ENCODE results near the gene LRP1B.

Gene LRP1B

GRCh38 chr2:141611176-141611571, 519.6 kb downstream of the LRP1B start:
- no peak for DNase-seq
- H3K36me3 Mint-ChIP-seq: no peaks in the 10 kb centered on the region
- H3K4me3 Mint-ChIP-seq: no peak overlapping the region
- ATAC-seq (replicated peaks): no peak
- H3K27ac Mint-ChIP-seq: no peak overlapping the region
- H3K9me3 Mint-ChIP-seq: no peaks in the 10 kb centered on the region
- no peaks in the 10 kb centered on the region for H3K4me1 Mint-ChIP-seq
- H3K27me3 Mint-ChIP-seq: no peaks in the 10 kb centered on the region

GRCh38 chr2:141610564-141611175, 520.1 kb downstream of the LRP1B start:
- no peaks in the 10 kb centered on the region for H3K9me3 Mint-ChIP-seq
- H3K27me3 Mint-ChIP-seq: no peaks in the 10 kb centered on the region
- DNase-seq (no peak), ATAC-seq (replicated peaks) (peak in 1 of 2 donors; percentile 12)
- no peaks in the 10 kb centered on the region for H3K36me3 Mint-ChIP-seq
- no peaks in the 10 kb centered on the region for H3K4me1 Mint-ChIP-seq
- no peak overlapping the region for H3K27ac Mint-ChIP-seq
- no peak overlapping the region for H3K4me3 Mint-ChIP-seq

GRCh38 chr2:141605163-141605562, 525.7 kb downstream of the LRP1B start:
- no peak for ATAC-seq (replicated peaks)
- no peak for DNase-seq
- Mint-ChIP-seq H3K9me3 (no peaks in the 10 kb centered on the region), H3K36me3 (no peaks in the 10 kb centered on the region), H3K4me1 (no peaks in the 10 kb centered on the region), H3K27me3 (no peaks in the 10 kb centered on the region), H3K27ac (no peak overlapping the region), H3K4me3 (no peak overlapping the region)

- H3K36me3 Mint-ChIP-seq: no peaks in the 10 kb centered on the region
- no peaks in the 10 kb centered on the region for H3K27me3 Mint-ChIP-seq
- H3K27ac Mint-ChIP-seq: no peak overlapping the region
- ATAC-seq (replicated peaks) (no peak), DNase-seq (no peak)
- no peak overlapping the region for H3K4me3 Mint-ChIP-seq
- no peaks in the 10 kb centered on the region for H3K4me1 Mint-ChIP-seq
- H3K9me3 Mint-ChIP-seq: no peaks in the 10 kb centered on the region
These were observed 529.2 kb downstream of the LRP1B start for GRCh38 chr2:141601511-141602152.

GRCh38 chr2:141599721-141600120, 531.1 kb downstream of the LRP1B start:
- no peak for ATAC-seq (replicated peaks)
- Mint-ChIP-seq H3K4me3 (no peak overlapping the region), H3K4me1 (no peaks in the 10 kb centered on the region), H3K27me3 (no peaks in the 10 kb centered on the region), H3K9me3 (no peaks in the 10 kb centered on the region), H3K27ac (no peak overlapping the region), H3K36me3 (no peaks in the 10 kb centered on the region)
- DNase-seq: no peak

- no peaks in the 10 kb centered on the region for H3K4me1 Mint-ChIP-seq
- H3K36me3 Mint-ChIP-seq: no peaks in the 10 kb centered on the region
These were observed 531.8 kb downstream of the LRP1B start for GRCh38 chr2:141598982-141599381.

GRCh38 chr2:141595316-141595920, 535.4 kb downstream of the LRP1B start:
- Mint-ChIP-seq H3K4me1 (no peaks in the 10 kb centered on the region), H3K9me3 (peaks cover 4 to 8% of the 10 kb centered on the region in 2 donors)
- DNase-seq: no peak

More at GRCh38 chr2:141598982-141599381, 531.8 kb downstream of the LRP1B start:
- Mint-ChIP-seq H3K9me3 (peaks cover 3% of the 10 kb centered on the region in 2 donors), H3K4me3 (no peak overlapping the region), H3K27me3 (no peaks in the 10 kb centered on the region), H3K27ac (no peak overlapping the region)
- DNase-seq (no peak), ATAC-seq (replicated peaks) (no peak)

GRCh38 chr2:141591787-141592186, 539.0 kb downstream of the LRP1B start:
- Mint-ChIP-seq H3K27ac (no peak overlapping the region), H3K9me3 (peaks cover 4 to 8% of the 10 kb centered on the region in 2 donors), H3K36me3 (no peaks in the 10 kb centered on the region), H3K4me1 (no peaks in the 10 kb centered on the region), H3K4me3 (no peak overlapping the region), H3K27me3 (no peaks in the 10 kb centered on the region)
- DNase-seq: no peak
- no peak for ATAC-seq (replicated peaks)

More at GRCh38 chr2:141595316-141595920, 535.4 kb downstream of the LRP1B start:
- Mint-ChIP-seq H3K36me3 (no peaks in the 10 kb centered on the region), H3K27ac (no peak overlapping the region), H3K4me3 (no peak overlapping the region), H3K27me3 (no peaks in the 10 kb centered on the region)
- no peak for ATAC-seq (replicated peaks)

- Mint-ChIP-seq H3K4me3 (no peak overlapping the region), H3K36me3 (no peaks in the 10 kb centered on the region), H3K9me3 (peaks cover 4 to 8% of the 10 kb centered on the region in 2 donors), H3K4me1 (no peaks in the 10 kb centered on the region), H3K27ac (no peak overlapping the region), H3K27me3 (no peaks in the 10 kb centered on the region)
- ATAC-seq (replicated peaks): no peak
- no peak for DNase-seq
These were observed 540.2 kb downstream of the LRP1B start for GRCh38 chr2:141590620-141591019.

GRCh38 chr2:141589314-141589713, 541.5 kb downstream of the LRP1B start:
- no peak for DNase-seq
- Mint-ChIP-seq H3K27me3 (no peaks in the 10 kb centered on the region), H3K4me1 (no peaks in the 10 kb centered on the region)

GRCh38 chr2:141586985-141587384, 543.8 kb downstream of the LRP1B start:
- DNase-seq: no peak
- H3K27ac Mint-ChIP-seq: no peak overlapping the region
- no peaks in the 10 kb centered on the region for H3K4me1 Mint-ChIP-seq
- H3K4me3 Mint-ChIP-seq: no peak overlapping the region
- no peak for ATAC-seq (replicated peaks)
- H3K36me3 Mint-ChIP-seq: no peaks in the 10 kb centered on the region
- H3K9me3 Mint-ChIP-seq: peaks cover 0 to 2% of the 10 kb centered on the region in 2 donors
- no peaks in the 10 kb centered on the region for H3K27me3 Mint-ChIP-seq

More at GRCh38 chr2:141589314-141589713, 541.5 kb downstream of the LRP1B start:
- Mint-ChIP-seq H3K27ac (no peak overlapping the region), H3K9me3 (peaks cover 4 to 7% of the 10 kb centered on the region in 2 donors), H3K36me3 (no peaks in the 10 kb centered on the region), H3K4me3 (no peak overlapping the region)
- ATAC-seq (replicated peaks): no peak

- H3K9me3 Mint-ChIP-seq: no peaks in the 10 kb centered on the region
- DNase-seq (no peak), ATAC-seq (replicated peaks) (no peak)
- H3K4me3 Mint-ChIP-seq: no peak overlapping the region
- no peak overlapping the region for H3K27ac Mint-ChIP-seq
- no peaks in the 10 kb centered on the region for H3K36me3 Mint-ChIP-seq
- no peaks in the 10 kb centered on the region for H3K4me1 Mint-ChIP-seq
- no peaks in the 10 kb centered on the region for H3K27me3 Mint-ChIP-seq
These were observed 548.6 kb downstream of the LRP1B start for GRCh38 chr2:141582213-141582612.

GRCh38 chr2:141579071-141579470, 551.7 kb downstream of the LRP1B start:
- Mint-ChIP-seq H3K9me3 (peaks cover 0 to 2% of the 10 kb centered on the region in 2 donors), H3K36me3 (no peaks in the 10 kb centered on the region), H3K27ac (no peak overlapping the region), H3K27me3 (peaks cover 0 to 3% of the 10 kb centered on the region in 2 donors), H3K4me1 (no peaks in the 10 kb centered on the region), H3K4me3 (no peak overlapping the region)
- no peak for DNase-seq
- ATAC-seq (replicated peaks): no peak

- peaks cover 0 to 6% of the 10 kb centered on the region in 2 donors for H3K9me3 Mint-ChIP-seq
- no peak for DNase-seq
- no peak overlapping the region for H3K27ac Mint-ChIP-seq
- no peak for ATAC-seq (replicated peaks)
- H3K27me3 Mint-ChIP-seq: peaks cover 0 to 5% of the 10 kb centered on the region in 2 donors
- no peaks in the 10 kb centered on the region for H3K36me3 Mint-ChIP-seq
- no peak overlapping the region for H3K4me3 Mint-ChIP-seq
- H3K4me1 Mint-ChIP-seq: no peaks in the 10 kb centered on the region
These were observed 560.2 kb downstream of the LRP1B start for GRCh38 chr2:141570474-141571131.
